ENCODE results near the gene CDC42EP4. TPM values are rescaled to one million over a fixed set of nuclear protein-coding genes. Genes with fewer than 3 reads are reported as not detected.

Gene CDC42EP4
- total and polyA plus RNA-seq, 9 of the 15 experiments (the other 6 are each of a cell fraction or from before 2014, with no cell fraction given): 0.65 to 20.8 (median 12.3) TPM

DNA sequence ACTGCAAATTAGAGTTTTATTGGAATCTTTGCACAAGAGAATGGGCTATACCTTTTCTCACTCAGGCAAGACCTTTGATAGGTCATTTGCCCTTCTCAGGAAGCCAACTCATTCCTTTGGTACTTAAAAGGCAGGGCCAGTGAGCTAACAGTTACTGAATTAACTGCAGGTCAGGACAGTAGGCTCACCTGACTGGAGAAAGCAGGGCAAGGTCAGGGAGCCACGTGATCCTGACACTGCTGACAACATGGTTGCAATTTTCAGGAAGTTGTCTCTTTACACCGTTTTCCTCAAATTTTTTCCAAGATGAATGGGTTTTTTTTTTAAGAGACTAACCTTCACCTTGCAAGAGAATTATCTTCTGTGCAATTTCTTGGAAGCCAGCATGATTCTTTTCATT lies 71.2 kb downstream of the CDC42EP4 start:
- no peak overlapping the region for H2AFZ ChIP-seq (ENCODE audit: low read depth, low read length)
- H3K9me1 ChIP-seq (ENCODE audit: control insufficient read depth, insufficient read depth, low read length): no peaks in the 10 kb centered on the region
- TF ChIP-seq, protein P1, sequence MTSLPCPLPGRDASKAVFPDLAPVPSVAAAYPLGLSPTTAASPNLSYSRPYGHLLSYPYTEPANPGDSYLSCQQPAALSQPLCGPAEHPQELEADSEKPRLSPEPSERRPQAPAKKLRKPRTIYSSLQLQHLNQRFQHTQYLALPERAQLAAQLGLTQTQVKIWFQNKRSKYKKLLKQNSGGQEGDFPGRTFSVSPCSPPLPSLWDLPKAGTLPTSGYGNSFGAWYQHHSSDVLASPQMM (CRISPR knock-in tag; IDR thresholded peaks at IDR 0.05): no peak
- TF ChIP-seq RAD51 (IDR thresholded peaks at IDR 0.05; ENCODE audit: borderline replicate concordance, low read depth): 0 out of 2 replicates have a peak, but pooled peaks have one; percentile 27
- no peak for TF ChIP-seq ZFPM2 (CRISPR knock-in tag; IDR thresholded peaks at IDR 0.05)
- POLR2A ChIA-PET: interaction anchor here (0.5 kb wide), 2 partner anchors 118 to 283 kb away, joined by 3 to 4 read pairs; no protein-coding TSS in a partner anchor
- no peaks in the 10 kb centered on the region for H3K27me3 ChIP-seq (ENCODE audit: control insufficient read depth in 2 of 2, insufficient read depth in 2 of 2, low read length in 2 of 2)
- no peak for DNase-seq (ENCODE audit: extremely low read depth in 1 of 4, low spot score in 3 of 4)
- in situ Hi-C loops (cut with MboI) (no loop called here), intact Hi-C loops (cut with micrococcal nuclease) (no loop called here)
- H3K9ac ChIP-seq (ENCODE audit: insufficient read depth in 1 of 2, low read depth in 2 of 2, low read length in 2 of 2): no peak overlapping the region
- H4K20me1 ChIP-seq (replicated peaks; ENCODE audit: control insufficient read depth, insufficient read depth, low read length): peaks cover 5% of the 10 kb centered on the region; the same call in 1 of the 2 replicates
- H3K4me2 ChIP-seq (ENCODE audit: insufficient read depth, low read length): no peak overlapping the region
- peak; percentile 34; the same call in 1 of the 3 replicates for ATAC-seq
- CTCF ChIA-PET (ENCODE audit: low intra/inter-chr PET ratio): no interaction called here
- no peak overlapping the region for H3K4me3 ChIP-seq
- peaks cover 27% of the 10 kb centered on the region; the same call in 2 of the 3 replicates for H3K79me2 ChIP-seq (ENCODE audit: control insufficient read depth, insufficient read depth, low read length)
- peaks cover 72% of the 10 kb centered on the region for H3K36me3 ChIP-seq (ENCODE audit: control insufficient read depth, insufficient read depth, low read length)
- no peaks in the 10 kb centered on the region for H3K9me3 ChIP-seq (replicated peaks; ENCODE audit: control insufficient read depth, insufficient read depth, low read depth, low read length)
- WGBS (ENCODE audit: insufficient coverage, low coverage, missing lambda C conversion rate): 33% methylated on average over 2 of the region's 2 CpGs
- peaks cover 3 to 6% of the 10 kb centered on the region in 2 experiments; a peak in 3 of 5 replicates for H3K4me1 ChIP-seq (replicated peaks in 1 of 2; ENCODE audit: control insufficient read depth in 2 of 2, insufficient read depth in 2 of 2, low read length in 2 of 2)
- FAIRE-seq: no peak
- H3K27ac ChIP-seq (ENCODE audit: extremely low read depth, low read depth, low read length): no peak overlapping the region
- no TSS peak for BruUV-seq (replicated peaks)

DNA sequence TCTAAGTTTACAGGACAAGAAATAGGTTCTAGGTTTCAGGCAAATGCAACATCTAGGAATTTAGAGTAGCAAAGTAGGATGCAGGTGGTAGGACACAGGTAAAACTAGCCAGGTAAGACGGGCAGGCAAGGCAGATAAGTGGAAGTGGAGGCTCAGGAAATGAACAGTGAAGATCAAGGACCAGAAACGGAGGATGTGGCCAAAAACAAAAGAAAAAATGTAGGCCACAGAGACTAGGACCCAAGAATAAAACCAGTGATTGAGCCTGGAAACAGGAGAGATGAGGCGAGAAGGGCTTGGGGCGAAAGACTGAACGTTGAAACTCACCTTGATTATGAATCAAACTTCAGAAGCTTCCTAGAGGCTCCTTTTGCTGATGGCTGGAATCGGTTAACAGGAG lies 74.1 kb downstream of the CDC42EP4 start:
- H3K27me3 ChIP-seq (ENCODE audit: control insufficient read depth in 2 of 2, insufficient read depth in 2 of 2, low read length in 2 of 2): no peaks in the 10 kb centered on the region
- H3K9me3 ChIP-seq (replicated peaks; ENCODE audit: control insufficient read depth, insufficient read depth, low read depth, low read length): no peaks in the 10 kb centered on the region
- 66% methylated on average over 6 of the region's 6 CpGs for WGBS (ENCODE audit: insufficient coverage, low coverage, missing lambda C conversion rate)
- H3K79me2 ChIP-seq (ENCODE audit: control insufficient read depth, insufficient read depth, low read length): peaks cover 42% of the 10 kb centered on the region
- no peak overlapping the region for H3K9ac ChIP-seq (ENCODE audit: insufficient read depth in 1 of 2, low read depth in 2 of 2, low read length in 2 of 2)
- no peak overlapping the region for H3K4me3 ChIP-seq
- H3K4me2 ChIP-seq (ENCODE audit: insufficient read depth, low read length): peak overlapping the region; percentile 27; the same call in 1 of the 2 replicates
- BruUV-seq (replicated peaks): no TSS peak
- in situ Hi-C loops (cut with MboI): no loop called here
- H3K27ac ChIP-seq (ENCODE audit: extremely low read depth, low read depth, low read length): no peak overlapping the region
- no peak for DNase-seq (ENCODE audit: extremely low read depth in 1 of 4, low spot score in 3 of 4)
- H3K4me1 ChIP-seq (replicated peaks in 1 of 2; ENCODE audit: control insufficient read depth in 2 of 2, insufficient read depth in 2 of 2, low read length in 2 of 2): peaks cover 6 to 9% of the 10 kb centered on the region in 2 experiments; a peak in 4 of 5 replicates
- no peak for ATAC-seq
- H3K36me3 ChIP-seq (ENCODE audit: control insufficient read depth, insufficient read depth, low read length): peaks cover 69% of the 10 kb centered on the region
- no peak for FAIRE-seq
- intact Hi-C loops (cut with micrococcal nuclease): no loop called here
- no peak overlapping the region for H2AFZ ChIP-seq (ENCODE audit: low read depth, low read length)
- ChIA-PET CTCF (ENCODE audit: low intra/inter-chr PET ratio) (no interaction called here), POLR2A (interaction anchor here (0.6 kb wide), 1 partner anchor 74 kb away, joined by 3 read pairs; no protein-coding TSS in a partner anchor)
- H3K9me1 ChIP-seq (ENCODE audit: control insufficient read depth, insufficient read depth, low read length): no peaks in the 10 kb centered on the region
- peaks cover 5% of the 10 kb centered on the region; the same call in 1 of the 2 replicates for H4K20me1 ChIP-seq (replicated peaks; ENCODE audit: control insufficient read depth, insufficient read depth, low read length)
- no peak for TF ChIP-seq MYBL2 (IDR thresholded peaks at IDR 0.05; ENCODE audit: low read depth)
- no peak for TF ChIP-seq MYBL2 (CRISPR knock-in tag; IDR thresholded peaks at IDR 0.05; ENCODE audit: borderline replicate concordance)
- TF ChIP-seq BCL6 (CRISPR knock-in tag; IDR thresholded peaks at IDR 0.05): no peak
- TF ChIP-seq RFX7 (CRISPR knock-in tag; IDR thresholded peaks at IDR 0.05): no peak
- TF ChIP-seq, protein P2, sequence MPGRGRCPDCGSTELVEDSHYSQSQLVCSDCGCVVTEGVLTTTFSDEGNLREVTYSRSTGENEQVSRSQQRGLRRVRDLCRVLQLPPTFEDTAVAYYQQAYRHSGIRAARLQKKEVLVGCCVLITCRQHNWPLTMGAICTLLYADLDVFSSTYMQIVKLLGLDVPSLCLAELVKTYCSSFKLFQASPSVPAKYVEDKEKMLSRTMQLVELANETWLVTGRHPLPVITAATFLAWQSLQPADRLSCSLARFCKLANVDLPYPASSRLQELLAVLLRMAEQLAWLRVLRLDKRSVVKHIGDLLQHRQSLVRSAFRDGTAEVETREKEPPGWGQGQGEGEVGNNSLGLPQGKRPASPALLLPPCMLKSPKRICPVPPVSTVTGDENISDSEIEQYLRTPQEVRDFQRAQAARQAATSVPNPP (IDR thresholded peaks at IDR 0.05; ENCODE audit: borderline replicate concordance, insufficient read depth, insufficient read length): no peak
- no peak for TF ChIP-seq TAF7 (tag; IDR thresholded peaks at IDR 0.05)
- no peak for TF ChIP-seq CHD2 (IDR thresholded peaks at IDR 0.05; ENCODE audit: low read depth, low read length)
- TF ChIP-seq, protein P3, sequence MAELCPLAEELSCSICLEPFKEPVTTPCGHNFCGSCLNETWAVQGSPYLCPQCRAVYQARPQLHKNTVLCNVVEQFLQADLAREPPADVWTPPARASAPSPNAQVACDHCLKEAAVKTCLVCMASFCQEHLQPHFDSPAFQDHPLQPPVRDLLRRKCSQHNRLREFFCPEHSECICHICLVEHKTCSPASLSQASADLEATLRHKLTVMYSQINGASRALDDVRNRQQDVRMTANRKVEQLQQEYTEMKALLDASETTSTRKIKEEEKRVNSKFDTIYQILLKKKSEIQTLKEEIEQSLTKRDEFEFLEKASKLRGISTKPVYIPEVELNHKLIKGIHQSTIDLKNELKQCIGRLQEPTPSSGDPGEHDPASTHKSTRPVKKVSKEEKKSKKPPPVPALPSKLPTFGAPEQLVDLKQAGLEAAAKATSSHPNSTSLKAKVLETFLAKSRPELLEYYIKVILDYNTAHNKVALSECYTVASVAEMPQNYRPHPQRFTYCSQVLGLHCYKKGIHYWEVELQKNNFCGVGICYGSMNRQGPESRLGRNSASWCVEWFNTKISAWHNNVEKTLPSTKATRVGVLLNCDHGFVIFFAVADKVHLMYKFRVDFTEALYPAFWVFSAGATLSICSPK (IDR thresholded peaks at IDR 0.05; ENCODE audit: borderline replicate concordance): no peak
